BLaER1 (cell line): ENCODE results near the gene PTK6.

ENCODE experiments used
- H3K27ac ChIP-seq: shearing (Covaris generic); formaldehyde crosslinking; 2 replicates; pipeline ENCODE4 v1.8.1; 2022
- H3K27me3 ChIP-seq: shearing (Covaris generic); formaldehyde crosslinking; 2 replicates; pipeline ENCODE4 v1.8.1; 2022
- H3K36me3 ChIP-seq: shearing (Covaris generic); formaldehyde crosslinking; 2 replicates; pipeline ENCODE4 v1.8.1; 2022
- H3K4me1 ChIP-seq: shearing (Covaris generic); formaldehyde crosslinking; 2 replicates; pipeline ENCODE4 v1.8.1; 2022
- H3K4me2 ChIP-seq: shearing (Covaris generic); formaldehyde crosslinking; 2 replicates; pipeline ENCODE4 v1.8.1; 2022
- H3K4me3 ChIP-seq: shearing (Covaris generic); formaldehyde crosslinking; 2 replicates; pipeline ENCODE4 v1.8.1; 2022
- H3K9ac ChIP-seq: shearing (Covaris generic); formaldehyde crosslinking; 2 replicates; pipeline ENCODE4 v1.8.1; 2022
- H3K9me3 ChIP-seq: shearing (Covaris generic); formaldehyde crosslinking; 2 replicates; pipeline ENCODE4 v1.8.1; 2022
- H4K20me1 ChIP-seq: shearing (Covaris generic); formaldehyde crosslinking; 2 replicates; pipeline ENCODE4 v1.8.1; 2022
- Cebpa-rat ChIP-seq: shearing (Covaris generic); IDR thresholded peaks from 2 replicates; pipeline ENCODE4 v1.8.1; 2022

The PTK6 gene

DNA sequence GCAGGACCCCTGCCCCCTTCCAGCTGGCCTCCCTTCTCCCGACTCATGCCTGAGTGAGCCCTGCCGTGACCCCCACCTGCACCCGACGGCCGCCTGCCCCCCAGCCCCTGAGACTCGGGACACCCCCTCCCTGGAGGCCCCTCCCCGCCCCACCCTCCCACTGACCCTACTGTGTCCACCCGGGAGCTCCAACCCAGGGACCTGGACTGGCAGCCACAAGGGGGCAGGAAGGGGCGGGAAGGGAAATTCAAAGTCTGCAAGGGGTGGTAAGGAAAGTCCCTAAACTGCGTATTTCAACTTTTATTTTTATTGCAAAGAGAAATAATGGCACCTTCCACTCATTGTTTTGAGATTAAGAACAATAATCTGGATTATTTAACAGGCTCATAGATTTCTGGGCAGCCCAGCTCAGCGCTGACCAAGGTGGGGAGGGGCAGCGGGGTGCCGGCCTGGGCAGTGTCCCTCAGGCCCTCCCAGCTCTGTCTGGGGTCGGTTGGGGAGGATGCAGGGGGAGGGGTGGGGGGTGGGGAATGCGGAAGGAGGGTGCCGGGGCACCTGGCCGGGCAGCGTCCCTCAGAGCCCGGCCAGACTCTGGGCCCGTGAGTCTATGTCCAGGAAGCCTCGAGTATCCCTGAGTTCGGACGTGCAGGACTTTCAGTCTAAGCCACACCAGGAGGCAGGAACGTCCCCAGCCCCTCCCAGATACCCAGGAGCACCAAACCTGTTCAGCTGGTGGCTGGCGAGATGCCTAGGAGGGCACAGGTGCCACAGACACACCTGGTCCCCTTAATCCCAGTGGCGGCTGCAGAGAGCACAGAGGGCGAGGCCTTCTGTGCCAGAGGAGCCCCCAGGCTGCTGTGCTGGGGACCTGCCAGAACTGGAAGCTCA, 1.3 kb upstream of the PTK6 start:
- Histone ChIP-seq H3K36me3 (no peaks in the 10 kb centered on the region), H3K9ac (no peak overlapping the region), H3K27ac (0 out of 2 replicates have a peak overlapping the region, but pooled peaks have one; percentile 74), H3K4me2 (peak overlapping the region; percentile 94), H3K4me3 (peak overlapping the region; percentile 60; the same call in 1 of the 2 replicates), H3K4me1 (peaks cover 80% of the 10 kb centered on the region), H3K9me3 (no peaks in the 10 kb centered on the region), H3K27me3 (peaks cover 26% of the 10 kb centered on the region; the same call in 1 of the 2 replicates), H4K20me1 (peaks cover 8% of the 10 kb centered on the region; the same call in 1 of the 2 replicates)
- TF ChIP-seq Cebpa-rat, result no peak

DNA sequence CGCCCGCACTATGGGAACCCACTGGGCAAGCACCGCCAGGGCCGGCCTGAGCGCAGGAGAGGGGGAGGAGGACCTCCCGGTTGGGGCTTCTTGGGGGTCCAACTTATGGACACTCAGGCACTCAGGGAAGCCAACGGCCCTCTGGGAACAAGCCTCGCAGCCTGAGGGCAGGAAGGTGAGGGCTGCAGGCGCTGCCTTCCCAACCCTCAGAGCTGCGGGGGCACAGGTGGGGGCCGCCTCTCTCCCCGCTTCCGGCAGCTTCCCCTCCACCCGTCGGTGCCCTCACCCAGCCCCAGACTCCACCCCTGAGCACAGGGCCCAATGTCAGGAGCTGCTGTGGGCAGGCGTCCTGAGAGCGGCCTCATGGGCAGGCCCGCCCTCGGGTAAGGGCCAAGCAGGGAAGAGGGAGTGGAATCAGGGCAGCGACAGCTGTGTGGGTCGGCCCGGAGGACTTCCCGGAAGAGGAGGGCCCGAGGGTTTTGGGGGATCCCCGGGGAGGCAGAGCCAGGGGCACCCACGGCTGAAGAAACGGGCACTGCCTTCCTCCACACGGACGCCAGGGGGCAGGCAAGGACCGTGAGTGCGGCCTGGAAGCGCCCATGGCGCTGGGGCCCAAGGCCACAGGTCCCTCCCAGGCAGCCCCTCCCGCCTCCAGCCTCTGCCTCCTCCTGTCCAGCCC, 488 bp upstream of the PTK6 start:
- Histone ChIP-seq H3K36me3 (no peaks in the 10 kb centered on the region), H3K4me1 (peaks cover 82% of the 10 kb centered on the region), H3K4me3 (peak overlapping the region; percentile 60), H3K27me3 (peaks cover 23% of the 10 kb centered on the region; the same call in 1 of the 2 replicates), H3K9me3 (no peaks in the 10 kb centered on the region), H3K27ac (peak overlapping the region; percentile 74), H3K9ac (peak overlapping the region; percentile 35; the same call in 1 of the 2 replicates), H4K20me1 (peaks cover 2% of the 10 kb centered on the region; the same call in 1 of the 2 replicates), H3K4me2 (peak overlapping the region; percentile 94)
- TF ChIP-seq Cebpa-rat, result no peak

DNA sequence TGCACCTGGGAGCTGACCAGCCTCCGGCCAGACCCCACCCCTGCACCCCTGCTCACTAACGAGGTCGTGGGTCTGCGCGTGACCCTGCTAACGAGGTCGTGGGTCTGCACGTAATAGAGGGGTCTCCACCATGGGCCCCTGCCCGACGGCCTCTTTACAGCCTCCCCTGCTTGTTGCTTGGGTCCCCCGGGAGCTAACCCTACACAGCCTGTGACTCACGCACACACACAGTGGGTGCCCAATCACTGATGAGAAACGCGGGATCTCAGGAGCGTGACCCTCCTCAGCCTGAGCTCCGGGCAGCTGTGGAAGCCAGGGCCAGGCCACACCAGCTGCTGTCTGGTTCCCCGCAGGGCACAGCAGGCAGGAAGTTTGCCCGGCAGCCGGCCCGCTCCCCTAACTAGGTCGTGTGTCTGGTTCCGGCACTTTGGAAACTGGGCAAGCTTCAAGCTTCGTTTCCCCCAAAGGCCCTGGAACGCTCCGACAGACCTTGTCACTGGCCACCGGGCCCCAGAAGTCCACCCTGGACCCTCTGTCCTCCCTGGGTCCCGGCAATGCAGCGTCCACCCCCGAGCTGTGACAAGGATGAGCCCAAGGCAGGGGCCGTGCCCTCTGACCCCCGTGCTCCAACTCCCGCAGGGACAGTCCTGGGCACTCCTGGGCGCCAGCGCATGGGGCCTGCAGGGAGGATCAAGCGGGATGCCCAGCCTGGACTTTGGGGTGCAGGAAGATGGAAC, 767 bp downstream of the PTK6 start:
- H3K9ac ChIP-seq, result peak overlapping the region; percentile 35; the same call in 1 of the 2 replicates
- H3K27ac ChIP-seq, result peak overlapping the region; percentile 74; the same call in 1 of the 2 replicates
- TF ChIP-seq Cebpa-rat, result no peak
- peak overlapping the region; percentile 60; the same call in 1 of the 2 replicates for H3K4me3 ChIP-seq
- no peaks in the 10 kb centered on the region for H3K36me3 ChIP-seq
- peak overlapping the region; percentile 94 for H3K4me2 ChIP-seq
- no peaks in the 10 kb centered on the region for H3K9me3 ChIP-seq
- no peaks in the 10 kb centered on the region; the same call in 1 of the 2 replicates for H4K20me1 ChIP-seq
- peaks cover 89% of the 10 kb centered on the region for H3K4me1 ChIP-seq
- H3K27me3 ChIP-seq, result peaks cover 28% of the 10 kb centered on the region; the same call in 1 of the 2 replicates

DNA sequence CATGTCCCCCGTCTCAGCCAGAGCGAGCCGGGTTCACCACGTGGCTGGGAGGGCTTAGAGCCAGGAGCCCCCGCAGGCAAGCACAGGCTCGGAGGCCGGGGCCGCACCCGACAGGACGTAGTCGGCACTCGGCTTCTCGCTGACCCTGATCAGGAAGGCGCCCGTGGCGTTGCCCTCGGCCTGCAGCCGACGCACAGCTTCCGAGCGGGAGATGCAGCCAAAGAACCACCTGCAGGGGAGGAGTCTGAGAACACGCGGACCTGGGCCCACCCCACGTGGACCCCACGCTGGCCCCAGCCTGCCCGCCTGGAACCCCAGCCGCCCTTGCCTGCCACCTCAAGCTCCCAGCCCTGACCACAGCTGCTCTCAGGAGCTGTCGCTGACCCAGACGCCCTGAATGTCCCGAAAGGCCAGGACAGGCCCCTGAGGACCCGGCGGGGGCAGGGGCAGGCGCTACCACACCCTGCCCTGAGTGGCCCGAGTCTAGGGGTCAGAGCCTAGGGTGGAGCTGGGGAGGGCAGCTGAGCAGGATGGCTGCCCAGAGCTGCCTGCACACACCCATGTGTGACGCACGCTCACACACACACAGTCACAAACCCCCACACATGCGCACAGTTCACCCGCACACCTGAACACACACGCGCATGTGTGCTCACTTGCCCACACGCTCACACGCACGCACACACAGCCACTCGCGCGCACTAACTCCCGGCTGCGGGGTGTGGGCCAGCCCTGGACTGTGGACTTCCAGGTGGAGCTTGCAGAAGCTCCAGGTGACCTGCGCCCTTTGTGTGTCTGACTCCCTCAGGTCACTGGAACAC, 2.1 kb downstream of the PTK6 start:
- Histone ChIP-seq H3K9ac (no peak overlapping the region), H3K4me2 (peak overlapping the region; percentile 77)

DNA sequence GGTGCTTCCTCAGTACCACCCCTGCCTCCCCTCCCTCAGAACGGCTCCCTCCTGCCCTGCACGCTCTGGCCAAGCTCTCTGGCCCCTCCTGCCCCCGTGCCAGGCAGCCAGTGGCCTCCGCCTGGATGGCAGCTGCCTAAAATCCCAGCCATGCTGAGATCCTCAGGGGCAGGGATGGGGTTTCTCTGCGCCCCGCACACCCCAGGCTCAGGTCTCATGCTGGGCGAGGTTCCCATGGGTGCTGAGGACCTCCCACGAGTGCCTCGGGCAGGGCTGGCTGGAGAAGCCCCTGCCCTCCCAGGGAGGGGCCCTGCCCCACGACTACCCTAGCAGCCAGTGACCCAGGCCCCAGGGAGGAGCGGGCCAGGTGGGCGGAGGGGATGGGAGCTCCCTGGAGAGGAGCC, 2.7 kb downstream of the PTK6 start:
- Histone ChIP-seq H4K20me1 (no peaks in the 10 kb centered on the region; the same call in 1 of the 2 replicates), H3K4me3 (no peak overlapping the region), H3K27ac (no peak overlapping the region), H3K9me3 (no peaks in the 10 kb centered on the region), H3K4me1 (peaks cover 81% of the 10 kb centered on the region), H3K36me3 (no peaks in the 10 kb centered on the region), H3K27me3 (peaks cover 24% of the 10 kb centered on the region; the same call in 1 of the 2 replicates), H3K9ac (no peak overlapping the region), H3K4me2 (peak overlapping the region; percentile 77)
- TF ChIP-seq Cebpa-rat, result no peak

More for the DNA sequence above, 2.1 kb downstream of the PTK6 start:
- peaks cover 87% of the 10 kb centered on the region for H3K4me1 ChIP-seq
- no peaks in the 10 kb centered on the region for H3K36me3 ChIP-seq
- no peak overlapping the region for H3K27ac ChIP-seq
- H4K20me1 ChIP-seq, result no peaks in the 10 kb centered on the region; the same call in 1 of the 2 replicates
- no peaks in the 10 kb centered on the region for H3K9me3 ChIP-seq
- TF ChIP-seq Cebpa-rat, result no peak
- H3K27me3 ChIP-seq, result peaks cover 24% of the 10 kb centered on the region; the same call in 1 of the 2 replicates
- no peak overlapping the region for H3K4me3 ChIP-seq

DNA sequence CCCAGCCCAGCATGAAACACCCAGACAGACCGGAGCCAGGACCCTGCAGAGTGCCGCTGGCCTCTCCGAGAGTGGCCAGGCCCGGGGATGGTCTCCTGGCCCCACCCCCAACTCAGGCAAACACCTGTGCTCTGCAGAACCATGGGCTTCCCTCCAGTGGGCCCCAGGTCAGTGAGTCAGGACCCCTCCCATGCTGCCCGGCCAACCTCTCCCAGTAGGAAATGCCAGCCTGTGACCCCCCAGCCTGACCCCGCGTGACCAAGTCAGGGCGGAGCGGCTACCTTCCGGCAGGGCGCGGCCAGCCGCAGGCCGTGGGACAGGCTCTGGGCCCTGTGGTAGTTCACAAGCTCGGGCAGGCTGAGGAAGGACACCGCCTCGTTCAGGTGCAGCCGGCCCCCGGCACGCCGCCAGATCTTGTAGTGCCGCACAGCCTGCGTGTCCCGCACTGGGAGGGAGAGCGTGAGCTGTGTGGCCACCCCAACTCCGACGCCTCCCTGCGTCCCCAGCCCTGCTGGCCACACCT, 3.2 kb downstream of the PTK6 start:
- Histone ChIP-seq H3K4me1 (peaks cover 76% of the 10 kb centered on the region), H3K9me3 (no peaks in the 10 kb centered on the region), H4K20me1 (no peaks in the 10 kb centered on the region; the same call in 1 of the 2 replicates), H3K4me3 (no peak overlapping the region), H3K27me3 (peaks cover 19% of the 10 kb centered on the region; the same call in 1 of the 2 replicates), H3K4me2 (peak overlapping the region; percentile 77), H3K9ac (no peak overlapping the region), H3K36me3 (no peaks in the 10 kb centered on the region), H3K27ac (no peak overlapping the region)
- TF ChIP-seq Cebpa-rat, result no peak

DNA sequence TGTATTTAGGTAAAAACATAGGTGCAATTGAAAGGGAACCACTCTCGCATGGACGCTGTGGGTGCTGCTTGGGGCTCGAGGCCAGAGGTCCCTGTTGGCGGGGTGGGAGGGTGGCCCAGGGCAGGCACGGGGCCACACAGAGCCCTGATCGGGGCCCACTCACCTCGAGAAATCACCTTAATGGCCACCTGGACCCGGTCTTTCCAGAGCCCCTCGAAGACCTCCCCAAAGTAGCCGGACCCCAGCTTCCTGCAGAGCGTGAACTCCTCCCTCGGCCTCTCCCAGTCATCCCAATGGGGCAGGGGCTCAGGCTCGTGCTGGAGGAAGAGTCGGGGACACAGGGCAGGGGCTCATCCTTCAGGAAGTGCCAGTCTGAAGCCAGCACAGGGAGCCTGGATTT, 3.8 kb downstream of the PTK6 start:
- H3K36me3 ChIP-seq, result no peaks in the 10 kb centered on the region
- no peak for TF ChIP-seq Cebpa-rat
- H3K4me1 ChIP-seq, result peaks cover 71% of the 10 kb centered on the region
- H3K4me2 ChIP-seq, result peak overlapping the region; percentile 77
- peaks cover 17% of the 10 kb centered on the region; the same call in 1 of the 2 replicates for H3K27me3 ChIP-seq
- H3K9me3 ChIP-seq, result no peaks in the 10 kb centered on the region
- no peak overlapping the region for H3K4me3 ChIP-seq
- no peak overlapping the region for H3K27ac ChIP-seq
- H4K20me1 ChIP-seq, result no peaks in the 10 kb centered on the region
- no peak overlapping the region for H3K9ac ChIP-seq

DNA sequence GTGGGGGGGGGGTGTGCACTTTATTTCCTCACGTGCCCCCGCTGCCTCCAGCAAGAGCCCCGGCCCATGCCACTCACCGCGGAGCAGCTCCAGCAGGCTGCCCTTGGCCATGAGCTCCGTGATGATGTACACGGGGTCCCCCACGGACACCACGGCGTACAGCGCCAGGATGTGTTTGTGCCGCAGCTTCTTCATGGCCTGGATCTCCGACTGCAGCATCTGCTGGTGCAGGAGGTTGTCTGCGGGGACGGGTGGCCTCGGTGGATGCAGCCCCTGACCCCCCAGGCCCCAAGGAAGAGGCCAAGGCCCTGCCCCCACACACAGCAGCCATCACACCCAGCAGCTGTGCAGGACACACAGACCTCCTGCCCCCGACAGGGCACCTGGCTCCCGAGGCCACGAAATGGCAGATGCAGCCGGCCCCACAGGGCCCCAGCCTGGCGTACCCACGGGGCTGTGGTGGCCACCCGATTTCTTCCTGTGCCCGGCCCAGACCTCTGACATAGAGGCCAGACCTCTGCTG, 4.7 kb downstream of the PTK6 start:
- Histone ChIP-seq H3K27me3 (peaks cover 17% of the 10 kb centered on the region; the same call in 1 of the 2 replicates), H3K4me2 (peak overlapping the region; percentile 77), H3K4me3 (no peak overlapping the region), H3K36me3 (no peaks in the 10 kb centered on the region), H3K27ac (0 out of 2 replicates have a peak overlapping the region, but pooled peaks have one; percentile 22), H3K9me3 (no peaks in the 10 kb centered on the region), H3K9ac (no peak overlapping the region), H3K4me1 (peaks cover 63% of the 10 kb centered on the region), H4K20me1 (peaks cover 2% of the 10 kb centered on the region; the same call in 1 of the 2 replicates)
- no peak for TF ChIP-seq Cebpa-rat
